ENCODE measurements around the gene OPRL1. TPM values are rescaled to one million over a fixed set of nuclear protein-coding genes. Genes with fewer than 3 reads are reported as not detected.

OPRL1 gene
- total RNA-seq, 4 donors from 2014 or later, result 0.34 to 0.91 (median 0.76) TPM; not detected in 1

- intact Hi-C loops (cut with DNase I), result no loop called here
- peaks cover 0 to 55% (median 0%) of the 10 kb centered on the region in 4 donors for H3K27me3 ChIP-seq
- DNase-seq, result no peak
- H3K27ac ChIP-seq, result no peak overlapping the region
- no peaks in the 10 kb centered on the region for H3K4me1 ChIP-seq
- no peaks in the 10 kb centered on the region for H3K36me3 ChIP-seq
- H3K4me3 ChIP-seq, result no peak overlapping the region
- no peaks in the 10 kb centered on the region for H3K9me3 ChIP-seq
- WGBS, 2 donors, result 78 to 83% methylated on average over 27 to 30 of the region's 32 CpGs
- TF ChIP-seq POLR2A (IDR thresholded peaks at IDR 0.05) (no peak), CTCF (IDR thresholded peaks at IDR 0.05) (no peak)
Measured at GRCh38 chr20:64136004-64136710, 56.3 kb downstream of the OPRL1 start.

- intact Hi-C loops (cut with DNase I), result no loop called here
- H3K27me3 ChIP-seq, result peaks cover 0 to 63% (median 0%) of the 10 kb centered on the region in 4 donors
- TF ChIP-seq POLR2A (IDR thresholded peaks at IDR 0.05) (no peak), CTCF (IDR thresholded peaks at IDR 0.05) (no peak)
- H3K36me3 ChIP-seq, result no peaks in the 10 kb centered on the region
- H3K9me3 ChIP-seq, result no peaks in the 10 kb centered on the region
- H3K4me3 ChIP-seq, result no peak overlapping the region
- no peaks in the 10 kb centered on the region for H3K4me1 ChIP-seq
- WGBS, 2 donors, result 48 to 49% methylated on average over 2 to 4 of the region's 6 CpGs
- DNase-seq, result no peak
- no peak overlapping the region for H3K27ac ChIP-seq
Measured at GRCh38 chr20:64137598-64138031, 57.7 kb downstream of the OPRL1 start.

GRCh38 chr20:64138276-64138815 is 58.5 kb downstream of the OPRL1 start:
- intact Hi-C loops (cut with DNase I), result no loop called here
- Histone ChIP-seq H3K4me1 (no peaks in the 10 kb centered on the region), H3K27me3 (peaks cover 0 to 70% (median 0%) of the 10 kb centered on the region in 4 donors), H3K4me3 (no peak overlapping the region), H3K9me3 (no peaks in the 10 kb centered on the region), H3K27ac (no peak overlapping the region), H3K36me3 (no peaks in the 10 kb centered on the region)
- TF ChIP-seq POLR2A (IDR thresholded peaks at IDR 0.05) (no peak), CTCF (IDR thresholded peaks at IDR 0.05) (no peak)
- DNase-seq, result no peak
- 57 to 77% methylated on average over 18 of the region's 18 CpGs for WGBS, 2 donors

GRCh38 chr20:64139199-64140060 is 59.5 kb downstream of the OPRL1 start:
- no peaks in the 10 kb centered on the region for H3K36me3 ChIP-seq
- intact Hi-C loops (cut with DNase I), result no loop called here
- H3K9me3 ChIP-seq, result no peaks in the 10 kb centered on the region
- peaks cover 0 to 66% (median 0%) of the 10 kb centered on the region in 4 donors for H3K27me3 ChIP-seq
- no peak for DNase-seq
- WGBS, 2 donors, result 72 to 86% methylated on average over 10 to 15 of the region's 21 CpGs
- TF ChIP-seq POLR2A (IDR thresholded peaks at IDR 0.05) (no peak), CTCF (IDR thresholded peaks at IDR 0.05) (no peak)
- no peak overlapping the region for H3K27ac ChIP-seq
- H3K4me3 ChIP-seq, result no peak overlapping the region
- H3K4me1 ChIP-seq, result no peaks in the 10 kb centered on the region

Measured in esophagus squamous epithelium (tissue), 5 donors.